NCI-H226 (cell line): ENCODE measurements around the gene SCN9A.
"Not testable (repeated sequence)": the region's sequence is repeated elsewhere in the genome, so short reads cannot be mapped to it uniquely, and the experiment has no call there.

Experiments used
- DNase-seq: peaks from one replicate; pipeline ENCODE4 v3.0.0-alpha.2; 2015

SCN9A gene

GRCh38 chr2:166373951-166374350, 1.8 kb downstream of the SCN9A start:
- DNase-seq: peak; percentile 87

GRCh38 chr2:166373539-166373938, 2.2 kb downstream of the SCN9A start:
- no peak for DNase-seq

GRCh38 chr2:166373105-166373504, 2.6 kb downstream of the SCN9A start:
- no peak for DNase-seq

GRCh38 chr2:166372046-166372445, 3.7 kb downstream of the SCN9A start:
- DNase-seq: peak; percentile 61

GRCh38 chr2:166365803-166366420, 9.8 kb downstream of the SCN9A start:
- DNase-seq: peak; percentile 73

GRCh38 chr2:166365239-166365638, 10.5 kb downstream of the SCN9A start:
- no peak for DNase-seq

GRCh38 chr2:166364476-166365161, 11.1 kb downstream of the SCN9A start:
- no peak for DNase-seq

GRCh38 chr2:166361351-166362153, 14.2 kb downstream of the SCN9A start:
- peak; percentile 22 for DNase-seq

GRCh38 chr2:166360906-166361305, 14.8 kb downstream of the SCN9A start:
- DNase-seq: no peak

- no peak for DNase-seq
Measured at GRCh38 chr2:166360426-166360825, 15.3 kb downstream of the SCN9A start.

- not testable (repeated sequence) for DNase-seq
Measured at GRCh38 chr2:166357950-166358321, 17.8 kb downstream of the SCN9A start.

GRCh38 chr2:166357068-166357949, 18.4 kb downstream of the SCN9A start:
- no peak for DNase-seq

- DNase-seq: peak; percentile 66
Measured at GRCh38 chr2:166351319-166351718, 24.4 kb downstream of the SCN9A start.

- DNase-seq: no peak
Measured at GRCh38 chr2:166350525-166350924, 25.2 kb downstream of the SCN9A start.

- DNase-seq: peak; percentile 83
Measured at GRCh38 chr2:166344286-166345113, 31.2 kb downstream of the SCN9A start.

- DNase-seq: no peak
Measured at GRCh38 chr2:166343467-166343866, 32.3 kb downstream of the SCN9A start.

- no peak for DNase-seq
Measured at GRCh38 chr2:166341426-166341825, 34.3 kb downstream of the SCN9A start.

GRCh38 chr2:166338831-166339339, 36.9 kb downstream of the SCN9A start:
- DNase-seq: no peak

GRCh38 chr2:166337932-166338331, 37.8 kb downstream of the SCN9A start:
- no peak for DNase-seq

GRCh38 chr2:166335284-166335683, 40.5 kb downstream of the SCN9A start:
- DNase-seq: no peak

- DNase-seq: no peak
Measured at GRCh38 chr2:166334805-166335204, 40.9 kb downstream of the SCN9A start.

GRCh38 chr2:166333801-166334200, 41.9 kb downstream of the SCN9A start:
- no peak for DNase-seq
